ENCODE results near the gene WWC1. TPM values are rescaled to one million over a fixed set of nuclear protein-coding genes. Genes with fewer than 3 reads are reported as not detected.

Gene WWC1
- total and polyA plus RNA-seq, 2 experiments from 2014 or later: 27.6 to 27.8 TPM

GRCh38 chr5:168353216-168353957, 61.9 kb downstream of the WWC1 start:
- no peaks in the 10 kb centered on the region for H3K4me1 ChIP-seq (ENCODE audit: insufficient read depth)
- H3K9me2 ChIP-seq (replicated peaks; ENCODE audit: insufficient read depth): no peaks in the 10 kb centered on the region
- H3K9me3 ChIP-seq (ENCODE audit: low read depth): no peaks in the 10 kb centered on the region
- no peak overlapping the region for H3K4me3 ChIP-seq
- no peaks in the 10 kb centered on the region for H3K36me3 ChIP-seq (replicated peaks; ENCODE audit: insufficient read depth, low read depth)
- peaks cover 86% of the 10 kb centered on the region for H3K79me2 ChIP-seq
- TF ChIP-seq EZH2 (IDR thresholded peaks at IDR 0.05; ENCODE audit: borderline replicate concordance) (no peak), CTCF (IDR thresholded peaks at IDR 0.05; ENCODE audit: poor library complexity) (no peak), EZH2phosphoT487 (IDR thresholded peaks at IDR 0.05; ENCODE audit: low read depth, severe bottlenecking, unreplicated experiment) (no peak)
- no peak overlapping the region for H3K4me2 ChIP-seq
- no peak for DNase-seq (ENCODE audit: low spot score)
- 95% methylated on average over 12 of the region's 12 CpGs for WGBS (ENCODE audit: low lambda C conversion rate, missing lambda C conversion rate)
- peaks cover 8% of the 10 kb centered on the region for H4K20me1 ChIP-seq (ENCODE audit: insufficient read depth, poor library complexity, severe bottlenecking)
- H3K27me3 ChIP-seq: no peaks in the 10 kb centered on the region
- no peak overlapping the region for H3K27ac ChIP-seq
- H2AFZ ChIP-seq: no peak overlapping the region

GRCh38 chr5:168354397-168354796, 63.0 kb downstream of the WWC1 start:
- no peak overlapping the region for H3K4me3 ChIP-seq
- H3K9me3 ChIP-seq (ENCODE audit: low read depth): no peaks in the 10 kb centered on the region
- no peak for DNase-seq (ENCODE audit: low spot score)
- H3K79me2 ChIP-seq: peaks cover 84% of the 10 kb centered on the region
- TF ChIP-seq EZH2phosphoT487 (IDR thresholded peaks at IDR 0.05; ENCODE audit: low read depth, severe bottlenecking, unreplicated experiment) (no peak), EZH2 (IDR thresholded peaks at IDR 0.05; ENCODE audit: borderline replicate concordance) (no peak), CTCF (IDR thresholded peaks at IDR 0.05; ENCODE audit: poor library complexity) (no peak)
- no peak overlapping the region for H3K4me2 ChIP-seq
- H4K20me1 ChIP-seq (ENCODE audit: insufficient read depth, poor library complexity, severe bottlenecking): peaks cover 8% of the 10 kb centered on the region
- no peaks in the 10 kb centered on the region for H3K36me3 ChIP-seq (replicated peaks; ENCODE audit: insufficient read depth, low read depth)
- 94% methylated on average over 2 of the region's 2 CpGs for WGBS (ENCODE audit: low lambda C conversion rate, missing lambda C conversion rate)
- no peak overlapping the region for H2AFZ ChIP-seq
- H3K9me2 ChIP-seq (replicated peaks; ENCODE audit: insufficient read depth): no peaks in the 10 kb centered on the region
- no peaks in the 10 kb centered on the region for H3K27me3 ChIP-seq
- no peaks in the 10 kb centered on the region for H3K4me1 ChIP-seq (ENCODE audit: insufficient read depth)
- no peak overlapping the region for H3K27ac ChIP-seq

- Histone ChIP-seq H3K4me1 (ENCODE audit: insufficient read depth) (no peaks in the 10 kb centered on the region), H3K79me2 (peaks cover 86% of the 10 kb centered on the region), H3K4me2 (no peak overlapping the region), H3K36me3 (replicated peaks; ENCODE audit: insufficient read depth, low read depth) (no peaks in the 10 kb centered on the region), H3K27ac (no peak overlapping the region), H4K20me1 (ENCODE audit: insufficient read depth, poor library complexity, severe bottlenecking) (peaks cover 5% of the 10 kb centered on the region), H3K27me3 (no peaks in the 10 kb centered on the region), H2AFZ (no peak overlapping the region), H3K4me3 (no peak overlapping the region), H3K9me2 (replicated peaks; ENCODE audit: insufficient read depth) (no peaks in the 10 kb centered on the region), H3K9me3 (ENCODE audit: low read depth) (no peaks in the 10 kb centered on the region)
- no peak for TF ChIP-seq CTCF (IDR thresholded peaks at IDR 0.05; ENCODE audit: poor library complexity)
- TF ChIP-seq EZH2phosphoT487 (IDR thresholded peaks at IDR 0.05; ENCODE audit: low read depth, severe bottlenecking, unreplicated experiment): no peak
- TF ChIP-seq EZH2 (IDR thresholded peaks at IDR 0.05; ENCODE audit: borderline replicate concordance): no peak
- no peak for DNase-seq (ENCODE audit: low spot score)
- 98% methylated on average over 13 of the region's 13 CpGs for WGBS (ENCODE audit: low lambda C conversion rate, missing lambda C conversion rate)
Observed at GRCh38 chr5:168356171-168356570, 64.7 kb downstream of the WWC1 start.
